ENCODE measurements around the gene TARS1. TPM values are rescaled to one million over a fixed set of nuclear protein-coding genes. Genes with fewer than 3 reads are reported as not detected.

TARS1 gene
- total and polyA plus RNA-seq, 2 of the 13 experiments (the other 11 are each of a cell fraction or from before 2014, with no cell fraction given): 77.0 to 184 TPM

- H3K9ac ChIP-seq (ENCODE audit: insufficient read depth, low read depth, low read length): no peak overlapping the region
- no peak for FAIRE-seq
Measured at GRCh38 chr5:33457126-33457525, 16.4 kb downstream of the TARS1 start.

More at GRCh38 chr5:33457126-33457525, 16.4 kb downstream of the TARS1 start:
- Histone ChIP-seq H3K36me3 (replicated peaks in 1 of 2; ENCODE audit: control insufficient read depth in 1 of 2, insufficient read depth in 2 of 2, low read length in 2 of 2) (peaks cover 40 to 84% of the 10 kb centered on the region in 2 experiments), H3K4me2 (ENCODE audit: low read depth, low read length) (no peak overlapping the region), H4K20me1 (ENCODE audit: insufficient read depth, low read length) (peaks cover 3% of the 10 kb centered on the region; the same call in 1 of the 2 replicates), H3K27me3 (ENCODE audit: control insufficient read depth in 1 of 2, insufficient read depth in 2 of 2, low read length in 2 of 2) (no peaks in the 10 kb centered on the region), H3K4me1 (ENCODE audit: insufficient read depth, low read length) (no peaks in the 10 kb centered on the region), H3K27ac (ENCODE audit: extremely low read length, insufficient read depth, low read length) (no peak overlapping the region), H2AFZ (ENCODE audit: low read length) (no peak overlapping the region), H3K79me2 (ENCODE audit: insufficient read depth, low read length) (peaks cover 2% of the 10 kb centered on the region), H3K4me3 (replicated peaks in 1 of 3; ENCODE audit: insufficient read depth in 1 of 3, low read depth in 2 of 3, low read length in 3 of 3) (no peak overlapping the region), H3K9me3 (ENCODE audit: low read length) (no peaks in the 10 kb centered on the region)
- no TSS peak for BruUV-seq (replicated peaks)
- CTCF ChIA-PET (ENCODE audit: low intra/inter-chr PET ratio, low total read pairs): no interaction called here
- POLR2A ChIA-PET: no interaction called here
- TF ChIP-seq SP1 (IDR thresholded peaks at IDR 0.05): no peak
- no peak for TF ChIP-seq SP1 (CRISPR knock-in tag; IDR thresholded peaks at IDR 0.05)
- TF ChIP-seq KLF16 (CRISPR knock-in tag; IDR thresholded peaks at IDR 0.05): no peak
- no peak for TF ChIP-seq PRMT3 (CRISPR knock-in tag; IDR thresholded peaks at IDR 0.05; ENCODE audit: borderline replicate concordance, low read depth)
- TF ChIP-seq ARID4A (CRISPR knock-in tag; IDR thresholded peaks at IDR 0.05; ENCODE audit: borderline replicate concordance): no peak
- no peak for TF ChIP-seq ZNF772 (CRISPR knock-in tag; IDR thresholded peaks at IDR 0.05)
- no peak for TF ChIP-seq ZBTB34 (CRISPR knock-in tag; IDR thresholded peaks at IDR 0.05)
- TF ChIP-seq MAF1 (CRISPR knock-in tag; IDR thresholded peaks at IDR 0.05; ENCODE audit: borderline replicate concordance): no peak
- no peak for TF ChIP-seq DPF2 (CRISPR knock-in tag; IDR thresholded peaks at IDR 0.05; ENCODE audit: borderline replicate concordance, low read depth)
- TF ChIP-seq NFKBIZ (CRISPR knock-in tag; IDR thresholded peaks at IDR 0.05): no peak
- no peak for TF ChIP-seq HNF1A (IDR thresholded peaks at IDR 0.05; ENCODE audit: low read depth)
- TF ChIP-seq HNF1A (CRISPR knock-in tag; IDR thresholded peaks at IDR 0.05; ENCODE audit: borderline replicate concordance): no peak
- no peak for TF ChIP-seq ZSCAN20 (CRISPR knock-in tag; IDR thresholded peaks at IDR 0.05; ENCODE audit: borderline replicate concordance)
- TF ChIP-seq SCMH1 (CRISPR knock-in tag; IDR thresholded peaks at IDR 0.05; ENCODE audit: borderline replicate concordance): no peak
- intact Hi-C loops (cut with micrococcal nuclease; ENCODE audit: unreplicated experiment) (no loop called here), in situ Hi-C loops (cut with HindIII; ENCODE audit: extremely low pct_ligation_motif_present, low pct_unique_long_range_greater_than_20kb) (no loop called here)
- WGBS (ENCODE audit: low lambda C conversion rate): 95% methylated on average over 2 of the region's 2 CpGs
- DNase-seq (ENCODE audit: low spot score): no peak
- no peak for ATAC-seq
